AG20443 (cell line): Measurements from ENCODE around the gene GDF2.

ENCODE experiments used
- DNase-seq: peaks from one replicate; pipeline ENCODE4 v3.0.0; 2012; ENCODE audit warnings: low spot score, mixed read lengths

GDF2 gene

DNA sequence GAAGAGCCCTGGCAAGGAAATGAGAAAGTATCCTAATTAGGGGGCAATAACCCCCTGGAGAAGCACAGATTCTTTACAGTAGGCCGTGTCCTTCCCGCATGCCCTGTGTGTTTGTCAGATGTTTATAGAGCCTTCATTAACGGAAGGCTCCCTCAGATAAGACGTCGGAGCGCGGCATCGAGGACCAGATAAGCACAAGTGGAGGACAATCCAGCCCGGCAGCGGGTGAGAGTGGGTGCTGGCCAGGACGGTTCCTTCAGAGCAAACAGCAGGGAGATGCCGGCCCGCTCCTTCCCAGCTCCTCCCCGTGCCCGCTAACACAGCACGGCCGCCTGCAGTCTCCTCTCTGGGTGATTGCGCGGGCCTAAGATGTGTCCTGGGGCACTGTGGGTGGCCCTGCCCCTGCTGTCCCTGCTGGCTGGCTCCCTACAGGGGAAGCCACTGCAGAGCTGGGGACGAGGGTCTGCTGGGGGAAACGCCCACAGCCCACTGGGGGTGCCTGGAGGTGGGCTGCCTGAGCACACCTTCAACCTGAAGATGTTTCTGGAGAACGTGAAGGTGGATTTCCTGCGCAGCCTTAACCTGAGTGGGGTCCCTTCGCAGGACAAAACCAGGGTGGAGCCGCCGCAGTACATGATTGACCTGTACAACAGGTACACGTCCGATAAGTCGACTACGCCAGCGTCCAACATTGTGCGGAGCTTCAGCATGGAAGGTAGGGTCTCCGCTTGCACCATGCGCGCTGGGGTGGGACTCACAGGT, at the start of gene GDF2:
Gene GDF2, plus strand, starts transcription at position 155 of the 762 bp plus-strand sequence. Its CDS starts 215 bp downstream, at position 370.
- no peak for DNase-seq

DNA sequence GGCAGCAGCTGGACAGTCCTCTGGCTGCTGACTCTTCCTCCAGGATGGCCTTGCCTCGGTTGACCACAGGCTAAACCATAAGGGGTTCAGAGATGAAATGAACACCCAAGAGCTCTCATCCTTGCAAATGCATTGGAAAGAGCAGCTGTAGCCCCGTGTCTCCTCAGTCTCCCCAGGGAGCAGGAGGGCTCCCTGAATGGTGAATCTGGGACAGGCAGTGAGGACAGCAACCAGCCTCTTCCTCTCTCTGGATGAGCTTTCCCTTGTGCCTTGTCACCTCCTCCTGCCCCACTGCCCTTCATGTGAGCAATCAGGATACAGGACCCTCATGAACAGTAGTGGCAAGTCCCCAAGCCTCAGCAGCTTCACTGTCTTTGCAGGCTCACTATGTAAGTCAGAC, 46.2 kb upstream of the GDF2 start:
- no peak for DNase-seq

DNA sequence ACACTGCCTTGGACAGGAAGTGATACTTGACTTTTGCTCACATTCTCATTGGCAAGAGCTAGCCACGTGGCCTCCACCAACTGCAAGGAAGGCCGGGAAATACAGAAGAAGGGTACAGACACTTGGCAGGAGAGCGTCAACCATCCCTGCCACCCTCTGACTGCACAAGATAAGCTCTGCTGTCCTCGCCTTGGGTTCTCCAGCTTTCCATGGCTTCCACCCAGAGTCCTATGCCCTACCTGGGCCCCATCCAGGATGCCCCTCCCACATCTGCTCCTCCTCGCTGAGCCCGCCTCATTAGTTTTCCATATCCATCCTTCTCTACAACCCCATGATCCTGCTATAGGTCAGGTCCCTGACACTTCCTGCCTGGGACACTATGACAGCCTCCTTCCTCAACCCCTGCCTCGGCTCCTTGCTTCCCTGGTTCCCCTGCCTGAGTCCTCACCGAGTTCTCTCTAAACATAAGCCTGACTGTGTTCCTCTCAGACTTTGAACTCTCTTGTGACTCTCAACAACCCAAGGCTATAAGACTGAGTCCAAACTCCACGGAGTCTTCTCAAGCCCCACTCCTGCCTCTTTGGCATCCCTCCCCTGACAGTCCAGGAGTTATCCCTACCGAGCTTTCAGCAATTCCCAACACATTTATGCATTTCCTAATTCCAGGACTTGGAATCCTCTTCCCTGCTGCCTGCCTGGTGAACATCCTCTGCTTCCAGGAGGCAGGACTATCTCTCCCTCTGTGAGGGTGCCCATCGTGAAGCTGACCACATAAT, 45.5 kb upstream of the GDF2 start:
- no peak for DNase-seq

DNA sequence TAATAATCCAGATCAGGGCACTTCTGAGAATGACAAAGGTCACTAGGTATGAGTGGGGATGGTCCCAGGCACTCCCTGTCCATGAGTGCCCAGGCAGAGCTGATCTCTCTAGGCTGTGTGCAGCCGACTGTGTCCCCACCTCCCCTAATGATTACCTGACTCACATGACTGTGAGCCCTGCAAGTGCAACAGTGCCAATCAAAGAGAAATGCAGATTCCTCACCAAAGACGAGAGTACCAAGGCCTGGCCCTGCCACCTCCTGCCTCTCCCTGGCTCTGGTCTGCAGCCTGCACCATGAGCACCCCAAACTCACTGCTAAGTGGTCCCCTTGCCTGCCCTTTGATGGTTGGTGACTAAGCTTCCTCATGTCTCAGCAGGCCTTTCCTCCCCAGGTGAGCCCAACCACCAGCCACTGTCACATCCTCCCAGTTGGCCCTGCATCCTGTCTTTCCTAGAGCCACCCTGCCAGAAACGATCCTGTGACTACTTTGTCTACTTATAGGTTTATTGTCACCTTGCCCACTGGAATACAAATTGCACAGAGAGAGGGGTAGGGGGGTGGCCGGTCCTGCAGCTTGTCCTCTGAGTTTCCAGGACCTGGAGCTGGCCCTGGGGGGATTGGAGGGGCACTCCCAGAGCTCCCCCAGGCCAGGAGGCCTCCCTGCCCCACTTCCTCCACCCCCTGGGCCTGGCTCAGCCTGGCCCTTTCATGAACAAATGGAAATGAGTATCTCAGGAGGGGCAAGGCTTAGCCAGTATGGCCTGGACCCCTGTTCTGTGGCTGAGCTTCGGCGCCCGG, 44.7 kb upstream of the GDF2 start:
- no peak for DNase-seq

DNA sequence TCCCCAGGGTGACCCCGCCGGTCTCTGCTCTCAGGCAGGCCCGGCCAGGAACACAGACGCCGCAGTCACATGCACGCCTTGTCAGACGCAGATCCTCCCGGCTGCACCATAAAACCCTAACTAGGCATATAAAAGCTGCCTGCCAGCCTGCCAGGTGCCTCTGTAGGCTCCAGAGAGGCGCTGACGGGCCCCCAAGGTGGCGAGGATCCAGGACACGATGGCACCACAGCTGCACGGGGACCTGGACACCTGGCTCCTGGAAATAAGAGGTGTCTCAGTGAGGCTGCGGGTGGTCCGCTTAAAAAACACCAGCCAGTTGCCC, 44.1 kb upstream of the GDF2 start:
- no peak for DNase-seq

DNA sequence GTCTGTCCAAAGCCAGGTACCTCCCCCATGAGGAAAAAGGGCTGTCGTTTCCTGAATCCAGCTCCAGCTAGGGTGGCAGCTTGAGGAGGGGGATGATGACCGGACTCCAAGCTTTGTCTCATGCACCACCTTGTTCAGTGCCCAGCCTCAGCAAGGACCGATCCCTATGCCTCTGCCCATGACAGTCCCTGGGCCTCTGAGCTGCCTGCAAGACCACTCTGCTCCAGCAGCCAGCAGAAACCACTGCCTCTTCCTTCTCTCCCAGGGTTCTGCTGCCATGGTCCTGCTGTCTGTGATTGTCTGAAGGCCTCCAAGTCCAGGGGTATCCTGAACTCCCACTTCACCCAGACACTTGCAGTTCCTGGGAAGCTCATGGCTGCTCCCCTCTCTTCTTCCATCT, 43.5 kb upstream of the GDF2 start:
- DNase-seq = no peak

DNA sequence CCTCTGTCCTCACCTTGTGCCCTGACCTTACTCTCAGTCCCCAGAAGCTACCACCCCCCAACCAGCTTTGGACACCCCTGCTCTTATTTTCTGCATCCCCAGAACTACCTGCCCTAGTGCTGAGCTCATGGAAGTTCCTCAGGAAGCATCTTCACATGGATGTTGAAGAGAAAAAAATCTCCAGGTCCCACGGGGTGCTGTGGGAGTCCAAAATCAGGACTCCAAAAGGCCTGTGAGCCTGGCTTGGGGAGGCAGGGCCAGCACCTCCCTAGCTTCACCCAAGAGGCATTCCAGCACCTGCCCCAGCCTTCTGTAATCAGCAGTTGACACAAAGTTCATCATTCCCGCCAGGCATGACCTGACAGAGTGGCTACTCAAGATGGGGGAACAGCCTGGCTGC, 43.0 kb upstream of the GDF2 start:
- no peak for DNase-seq

DNA sequence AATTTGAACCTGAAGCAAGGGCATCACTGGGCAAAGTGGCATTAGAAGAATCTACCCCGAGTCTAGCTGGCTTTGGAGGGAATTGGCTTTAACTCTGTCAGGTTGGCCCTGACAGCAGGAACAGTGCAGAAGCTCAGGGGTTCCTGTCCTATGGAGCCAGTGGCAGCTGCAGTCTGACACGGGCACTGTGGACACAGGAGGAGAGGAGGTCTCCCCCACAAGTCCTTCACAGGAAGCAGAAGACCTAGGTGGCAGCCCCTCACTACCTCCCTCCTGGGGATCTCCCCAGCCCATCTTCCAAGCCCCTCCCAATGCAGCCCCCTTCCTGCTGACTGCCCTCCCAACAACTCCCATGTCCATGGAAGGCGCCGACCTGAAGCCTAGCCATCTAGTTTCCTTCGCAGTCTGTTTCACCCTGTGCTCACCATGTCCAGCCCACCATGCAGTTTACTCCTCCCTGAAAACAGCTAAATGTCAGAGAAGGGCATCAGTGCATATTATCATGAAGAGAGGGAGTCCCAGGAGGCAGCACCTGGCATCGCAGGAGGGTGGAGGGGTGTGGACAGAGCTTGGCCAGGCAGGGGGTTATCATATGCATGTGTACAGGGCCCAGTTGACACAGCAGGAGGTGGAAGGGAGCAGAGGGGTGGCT, 40.1 kb upstream of the GDF2 start:
- no peak for DNase-seq

DNA sequence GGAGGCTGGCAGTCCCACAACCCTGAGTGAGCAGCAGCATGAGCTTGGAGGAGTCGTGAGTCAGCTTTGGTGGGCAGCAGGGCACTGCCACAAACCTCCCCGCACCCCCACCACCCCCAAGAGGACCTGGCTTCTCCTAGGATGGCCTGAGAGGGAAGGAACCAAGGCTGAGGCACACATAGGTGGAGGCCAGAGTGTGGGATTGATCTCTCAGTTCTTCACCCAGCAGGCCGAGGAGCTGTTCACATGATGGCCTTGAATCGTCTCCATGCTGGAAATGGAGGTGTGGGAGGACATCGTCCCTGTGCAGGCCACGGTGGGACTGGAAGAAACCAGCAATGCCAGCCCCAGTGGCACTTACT, 39.6 kb upstream of the GDF2 start:
- DNase-seq = no peak

DNA sequence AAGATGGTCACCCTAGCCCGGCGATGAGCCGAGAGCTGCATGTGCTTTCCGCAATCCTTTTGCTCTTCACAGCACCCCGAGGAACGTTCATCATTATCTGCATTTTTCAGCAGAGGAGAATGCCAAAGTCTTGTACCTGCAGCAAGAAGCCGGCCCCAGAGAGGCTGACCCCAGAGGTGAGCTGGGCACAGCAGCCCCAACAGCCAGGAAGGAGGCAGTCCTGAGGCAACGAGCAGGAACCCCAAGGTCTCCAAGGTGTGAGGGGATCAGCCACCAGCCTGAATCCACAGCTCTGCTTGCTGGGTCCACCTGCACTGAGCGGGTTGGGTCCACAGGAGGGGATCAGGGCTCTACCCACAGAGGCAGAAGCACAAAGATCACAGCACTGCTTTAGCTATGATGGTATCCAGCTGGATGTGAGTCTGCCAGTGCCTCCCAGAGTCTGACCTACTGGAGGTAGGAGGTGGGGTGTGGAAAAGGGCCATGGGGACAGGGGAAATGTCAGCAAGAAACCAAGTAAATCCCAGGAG, 39.1 kb upstream of the GDF2 start:
- no peak for DNase-seq

DNA sequence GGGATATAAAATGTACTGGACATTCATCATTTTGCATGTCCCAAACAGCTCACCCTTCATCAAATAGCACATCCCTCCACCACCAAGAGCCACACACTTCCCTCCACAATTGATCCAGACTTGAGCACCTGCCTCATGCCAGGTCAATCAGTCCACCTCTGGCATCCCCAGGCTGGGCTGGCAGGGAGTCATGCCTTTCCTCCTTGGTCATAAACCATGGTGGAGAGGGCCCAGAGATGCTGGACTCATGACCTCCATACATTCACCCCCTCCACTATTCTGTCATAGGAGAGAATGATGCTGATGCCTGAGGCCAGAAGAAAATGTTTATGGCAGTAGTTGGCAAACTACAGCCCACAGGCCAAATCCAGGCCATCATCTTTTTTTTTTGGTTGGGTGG, 38.4 kb upstream of the GDF2 start:
- no peak for DNase-seq

DNA sequence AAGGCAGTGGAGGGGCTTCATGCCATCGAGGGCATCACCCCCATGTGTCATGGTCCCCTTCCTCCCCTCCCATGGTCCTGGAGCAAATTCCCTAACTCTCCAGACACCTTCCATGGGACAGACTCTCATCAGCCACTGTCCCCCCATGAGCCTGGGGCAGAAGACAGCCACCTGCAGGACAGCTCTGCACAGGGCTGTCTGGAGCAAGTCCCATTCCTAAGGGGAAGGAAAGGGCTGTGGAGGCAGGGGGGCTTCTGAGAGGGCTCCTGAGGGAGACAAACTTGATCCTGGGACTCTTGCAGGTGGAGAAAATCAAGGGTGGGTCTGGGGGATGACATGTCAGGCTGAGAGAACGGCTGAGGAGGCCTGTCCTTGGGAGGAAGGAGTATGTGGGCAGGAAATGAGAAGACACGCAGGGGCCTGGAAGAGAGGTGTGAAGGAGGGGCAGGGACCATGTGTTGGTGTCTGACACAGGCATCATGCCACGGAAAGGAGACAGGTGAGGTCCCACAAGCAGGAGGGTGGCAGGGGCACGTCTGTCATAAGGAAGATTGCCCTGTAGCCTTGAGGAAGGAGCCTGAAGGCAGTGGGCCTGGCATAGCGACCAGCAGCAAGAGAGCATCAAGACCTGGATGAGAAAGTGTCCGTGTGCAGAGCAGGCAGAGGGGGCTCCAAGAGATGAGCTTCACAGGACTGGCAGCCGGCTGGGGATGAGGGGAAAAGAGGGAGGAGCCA, 36.7 kb upstream of the GDF2 start:
- DNase-seq = no peak

DNA sequence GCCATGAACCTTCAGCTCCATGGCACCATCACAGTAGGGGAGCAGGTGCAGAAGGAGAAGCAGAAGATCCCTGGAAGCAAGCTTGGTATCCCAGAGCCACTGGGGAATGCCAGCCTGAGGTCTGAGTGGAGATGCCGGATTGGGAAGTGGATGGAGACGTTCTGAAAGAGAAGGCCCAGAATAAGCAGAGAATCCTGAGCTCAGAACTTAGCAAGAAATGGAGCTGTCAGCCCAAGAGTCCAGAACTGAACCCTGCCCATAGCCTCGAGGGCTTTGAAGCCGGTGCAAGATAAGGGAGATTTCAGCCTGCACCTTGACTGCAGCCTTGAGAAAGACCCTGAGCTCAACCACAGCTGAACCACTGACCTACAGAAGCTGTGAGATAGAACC, 36.1 kb upstream of the GDF2 start:
- no peak for DNase-seq

DNA sequence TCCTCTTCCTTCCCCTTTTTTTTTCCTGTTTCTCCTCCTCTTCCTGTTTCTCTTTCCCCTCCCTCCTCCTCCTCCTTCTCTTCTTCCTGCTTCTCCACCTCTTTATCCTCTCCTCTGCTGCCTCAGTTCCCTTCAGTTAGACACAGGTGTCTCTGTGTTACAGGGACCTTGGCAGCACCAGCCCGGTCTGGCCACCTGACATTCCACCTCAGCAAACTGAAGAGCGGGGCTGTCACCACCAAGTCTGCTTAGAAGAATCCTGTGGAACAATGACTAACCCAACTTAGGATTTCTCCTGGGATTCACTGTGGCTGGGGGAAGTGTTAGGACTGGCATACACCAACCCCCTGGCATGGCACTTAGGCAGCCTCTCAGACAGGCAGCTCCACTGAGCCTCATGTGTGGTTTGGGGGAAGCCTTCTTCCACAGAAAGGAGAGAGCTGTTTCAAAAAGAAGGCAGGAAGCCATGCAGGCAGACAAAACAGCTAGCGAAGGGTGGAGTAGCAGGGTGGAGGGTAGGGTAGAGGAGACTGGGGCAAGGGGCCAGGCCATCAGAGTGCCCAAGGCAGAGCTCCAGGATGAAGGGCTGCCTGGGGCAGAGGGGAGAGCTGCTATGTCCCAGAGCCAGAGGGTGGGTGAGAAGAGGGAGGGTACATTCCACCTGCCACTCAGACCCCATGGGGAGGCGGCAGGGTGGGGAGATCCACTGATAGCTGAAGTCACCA, 35.5 kb upstream of the GDF2 start:
- no peak for DNase-seq

DNA sequence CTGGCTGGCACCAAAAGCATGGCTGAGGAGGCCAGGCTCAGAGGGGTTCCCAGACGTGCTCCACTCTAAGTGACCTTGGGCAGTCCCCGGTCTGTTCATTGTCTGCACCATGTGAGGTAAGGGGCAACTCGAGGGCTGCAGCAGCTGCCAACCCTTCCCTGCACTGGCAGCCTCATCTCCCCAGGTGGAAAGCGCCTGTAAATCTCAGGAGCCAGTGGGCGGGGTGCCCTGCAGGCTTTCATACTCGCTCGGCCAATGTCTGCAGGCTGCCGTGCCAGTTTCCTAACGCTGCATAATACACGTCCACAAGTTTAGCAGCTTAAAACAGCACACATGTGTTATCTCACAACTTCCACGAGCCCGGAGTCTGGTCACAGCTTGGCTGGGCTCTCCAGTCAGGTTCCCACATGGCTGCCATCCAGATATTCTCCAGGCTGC, 34.9 kb upstream of the GDF2 start:
- no peak for DNase-seq

DNA sequence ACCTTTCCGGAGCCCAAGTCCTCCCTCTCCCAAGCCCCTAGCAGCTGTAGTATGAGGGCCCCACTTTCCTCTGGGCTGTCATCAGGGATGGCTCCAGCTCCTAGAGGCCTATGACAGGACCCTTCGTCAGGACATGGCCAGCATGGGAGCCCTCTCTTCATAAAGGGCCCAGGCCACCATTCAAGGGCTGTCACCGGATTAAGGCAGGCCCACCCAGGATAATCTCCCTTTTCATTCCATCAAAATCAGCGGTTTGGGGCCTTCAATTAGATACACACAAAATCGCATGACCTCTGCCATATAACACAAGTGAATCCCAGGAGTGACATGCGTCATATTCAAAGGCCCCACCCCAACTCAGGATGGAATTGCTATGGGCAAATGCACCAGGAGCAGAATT, 34.4 kb upstream of the GDF2 start:
- no peak for DNase-seq

DNA sequence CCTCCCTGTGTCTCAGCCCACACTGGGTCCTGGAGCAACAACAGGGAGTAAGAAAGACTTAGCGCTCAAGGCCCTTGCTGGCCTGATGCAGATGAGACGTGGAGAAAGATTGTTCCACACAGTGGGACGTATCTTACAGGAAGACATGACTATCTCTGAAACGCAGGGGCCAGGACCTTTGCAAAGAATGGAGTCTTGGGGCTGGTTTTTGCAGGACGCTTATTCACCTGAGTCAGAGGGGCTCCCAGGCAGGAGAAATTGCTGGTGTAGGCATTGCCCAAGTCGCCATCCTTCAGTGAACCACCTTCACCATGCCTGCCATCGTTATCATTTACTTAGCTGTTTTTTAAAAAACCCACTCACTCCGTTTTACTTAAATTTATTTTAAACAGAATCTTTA, 34.0 kb upstream of the GDF2 start:
- no peak for DNase-seq

DNA sequence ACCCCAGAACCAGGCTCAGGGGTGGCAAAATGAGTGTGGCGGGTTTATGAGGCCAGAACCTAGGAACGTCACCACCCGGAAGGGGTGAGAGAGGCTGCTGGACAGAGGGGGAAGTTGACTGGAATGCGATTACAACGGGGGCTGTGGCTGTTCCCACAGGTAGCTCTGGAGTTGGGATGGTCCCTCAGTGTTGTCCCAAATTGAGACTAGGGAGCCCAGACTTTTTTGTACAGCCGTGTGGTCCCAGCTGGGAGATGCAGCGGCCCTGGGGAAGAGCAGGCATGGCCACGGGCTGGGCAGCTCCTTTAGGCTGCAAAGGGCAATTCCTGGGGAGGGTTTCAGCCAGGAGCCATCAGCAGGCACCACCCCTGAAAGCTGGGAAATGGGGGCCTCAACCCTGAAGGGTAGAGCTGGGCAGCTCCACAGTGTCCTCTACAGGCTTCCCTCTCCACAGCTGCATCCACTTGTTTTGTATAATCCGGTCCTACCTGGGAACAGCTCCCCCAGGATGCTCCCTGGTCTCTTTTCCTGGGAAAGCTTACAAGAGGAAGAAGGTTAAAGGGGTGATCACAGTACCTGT, 33.2 kb upstream of the GDF2 start:
- no peak for DNase-seq

DNA sequence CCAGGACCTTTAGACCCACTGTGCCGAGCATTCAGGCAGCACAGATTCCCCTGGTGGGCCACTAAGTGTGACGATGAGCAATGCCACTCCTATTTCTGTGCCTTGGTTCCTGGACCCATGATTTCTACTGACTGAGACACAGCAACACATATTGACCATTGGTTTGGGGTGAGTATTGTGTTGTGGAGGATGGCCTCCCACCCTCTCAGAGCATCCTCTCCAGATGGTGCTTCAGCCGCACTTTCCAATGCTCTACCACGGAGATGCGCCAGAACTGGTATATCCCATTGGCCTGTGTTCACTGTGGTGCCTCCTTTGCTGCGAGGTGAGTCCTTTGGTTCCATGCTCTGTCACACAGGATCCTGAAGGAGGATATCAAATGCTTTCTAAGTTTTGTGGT, 32.3 kb upstream of the GDF2 start:
- DNase-seq = no peak

DNA sequence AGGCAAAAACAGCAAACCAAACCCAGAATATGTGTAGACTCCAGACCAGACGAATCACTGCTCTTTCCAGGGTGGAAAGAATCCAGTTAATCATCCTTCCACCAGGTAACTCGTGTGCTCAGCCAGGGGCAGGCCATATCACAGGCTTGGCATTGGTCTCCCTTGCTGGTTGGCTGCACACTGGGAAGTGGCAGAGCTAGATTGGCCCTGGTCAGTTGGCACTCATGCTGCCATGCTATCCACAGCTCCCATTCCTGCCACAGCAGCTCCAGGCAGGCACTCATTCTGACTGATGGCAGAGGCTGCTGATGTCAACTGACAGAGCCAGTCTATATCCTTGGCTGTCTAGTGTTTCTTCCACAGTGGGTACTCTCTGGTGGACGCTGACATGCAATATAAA, 31.9 kb upstream of the GDF2 start:
- no peak for DNase-seq

DNA sequence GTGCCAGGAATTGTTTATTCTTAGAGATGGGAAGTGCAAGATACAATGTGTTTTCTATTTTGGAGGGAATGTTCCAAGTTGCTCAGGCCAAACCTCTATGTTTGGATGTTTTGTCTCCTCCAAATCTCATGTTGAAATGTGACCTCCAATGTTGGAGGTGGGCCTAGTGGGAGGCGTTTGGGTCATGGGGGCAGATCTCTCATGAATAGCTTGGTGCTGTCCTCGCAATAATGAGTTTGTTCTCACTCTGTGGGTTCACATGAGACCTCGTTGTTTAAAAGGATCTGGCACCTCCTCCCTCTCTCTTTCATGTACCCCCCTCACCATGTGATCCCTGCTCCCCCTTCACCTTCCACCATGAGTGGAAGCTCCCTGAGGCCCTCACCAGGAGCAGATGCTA, 30.6 kb upstream of the GDF2 start:
- DNase-seq = no peak
